DND-41 (cell line): ENCODE data around the gene SRL.

Experiments
- EZH2 ChIP-seq: IDR thresholded peaks from 3 replicates; pipeline ENCODE4 v1.6.1; 2012; ENCODE audit warnings: borderline replicate concordance, low read depth, mild to moderate bottlenecking, moderate library complexity, low read length, inconsistent platforms; ENCODE audit not compliant: severe bottlenecking
- TF ChIP-seq, protein P1 (sequence below): IDR thresholded peaks from 2 replicates; pipeline ENCODE4 v1.5.1; 2012; ENCODE audit warnings: borderline replicate concordance, low read length, moderate library complexity, mild to moderate bottlenecking; ENCODE audit not compliant: poor library complexity, severe bottlenecking; ENCODE audit errors: extremely low read depth

DNA sequence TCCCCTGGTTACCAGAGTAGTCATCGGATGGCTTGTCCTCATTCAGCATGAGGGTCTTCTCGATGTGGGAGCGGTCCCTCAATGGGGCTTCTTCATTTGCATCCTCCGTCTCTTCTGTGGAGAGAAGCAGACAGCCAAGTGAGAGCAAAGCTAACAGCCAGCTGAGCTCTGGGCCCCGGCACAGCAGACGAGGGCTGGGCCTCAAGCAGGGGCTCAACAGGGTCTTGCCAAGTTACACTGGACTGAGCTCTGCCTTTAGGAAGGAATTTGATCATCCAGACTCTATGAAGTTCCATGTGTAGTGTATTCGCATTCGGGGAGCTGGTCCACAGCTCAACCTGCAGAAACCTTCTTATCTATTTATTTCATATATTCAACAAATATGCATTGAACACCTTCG is 37.4 kb downstream of the SRL start:
- TF ChIP-seq EZH2 = no peak
- TF ChIP-seq, protein P1, sequence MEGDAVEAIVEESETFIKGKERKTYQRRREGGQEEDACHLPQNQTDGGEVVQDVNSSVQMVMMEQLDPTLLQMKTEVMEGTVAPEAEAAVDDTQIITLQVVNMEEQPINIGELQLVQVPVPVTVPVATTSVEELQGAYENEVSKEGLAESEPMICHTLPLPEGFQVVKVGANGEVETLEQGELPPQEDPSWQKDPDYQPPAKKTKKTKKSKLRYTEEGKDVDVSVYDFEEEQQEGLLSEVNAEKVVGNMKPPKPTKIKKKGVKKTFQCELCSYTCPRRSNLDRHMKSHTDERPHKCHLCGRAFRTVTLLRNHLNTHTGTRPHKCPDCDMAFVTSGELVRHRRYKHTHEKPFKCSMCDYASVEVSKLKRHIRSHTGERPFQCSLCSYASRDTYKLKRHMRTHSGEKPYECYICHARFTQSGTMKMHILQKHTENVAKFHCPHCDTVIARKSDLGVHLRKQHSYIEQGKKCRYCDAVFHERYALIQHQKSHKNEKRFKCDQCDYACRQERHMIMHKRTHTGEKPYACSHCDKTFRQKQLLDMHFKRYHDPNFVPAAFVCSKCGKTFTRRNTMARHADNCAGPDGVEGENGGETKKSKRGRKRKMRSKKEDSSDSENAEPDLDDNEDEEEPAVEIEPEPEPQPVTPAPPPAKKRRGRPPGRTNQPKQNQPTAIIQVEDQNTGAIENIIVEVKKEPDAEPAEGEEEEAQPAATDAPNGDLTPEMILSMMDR = no peak
